H1 (cell line): ENCODE data around the gene CFHR5. TPM values are rescaled to one million over a fixed set of nuclear protein-coding genes. Genes with fewer than 3 reads are reported as not detected.
A peak's percentile ranks its signal among the peaks of the same experiment; 100 is the strongest.

Source experiments
- CTCF ChIA-PET: fragments of 300-600 bp; sonication (Branson Sonifier 250); formaldehyde crosslinking; loops from one replicate; lab custom pipeline; 2021; ENCODE audit not compliant: partially characterized antibody; lab: Charles Lee
- POLR2A ChIA-PET: fragments of 300-600 bp; sonication (Branson Sonifier 250); formaldehyde crosslinking; loops from one replicate; lab custom pipeline; 2021; ENCODE audit warnings: inconsistent platforms; ENCODE audit not compliant: partially characterized antibody; lab: Charles Lee
- DNase-seq, 2 experiments: peaks; one replicate each; pipeline versions ENCODE4 v3.0.0 to v3.0.0-alpha.2; 2010 to 2022; ENCODE audit warnings: low spot score in 2 of 2, low read depth in 1 of 2, mixed read lengths in 1 of 2
- FAIRE-seq: peaks from 2 replicates; lab custom pipeline; 2011; peaks lifted over from hg19 to GRCh38; lab: Jason Lieb, UNC
- H2AFZ ChIP-seq: 2 replicates; pipeline ENCODE4 v1.8.1; 2012; ENCODE audit warnings: low read length, inconsistent platforms
- H2AK5ac ChIP-seq: 2 replicates; pipeline ENCODE4 v1.6.1; 2013; ENCODE audit warnings: low read depth, low read length
- H2BK120ac ChIP-seq: replicated peaks from 2 replicates; pipeline ENCODE3; 2013; ENCODE audit warnings: low read depth, low read length, inconsistent platforms
- H2BK12ac ChIP-seq: 2 replicates; pipeline ENCODE4 v1.6.1; 2013; ENCODE audit warnings: low read depth, low read length
- H2BK15ac ChIP-seq: 2 replicates; pipeline ENCODE4 v1.6.1; 2013; ENCODE audit warnings: low read length
- H2BK20ac ChIP-seq: 2 replicates; pipeline ENCODE4 v1.6.1; 2013; ENCODE audit warnings: low read length
- H2BK5ac ChIP-seq: 2 replicates; pipeline ENCODE4 v1.6.1; 2013; ENCODE audit warnings: low read depth, low read length
- H3K14ac ChIP-seq: 2 replicates; pipeline ENCODE4 v1.6.1; 2013; ENCODE audit warnings: inconsistent platforms; ENCODE audit not compliant: insufficient read length
- H3K18ac ChIP-seq: 2 replicates; pipeline ENCODE4 v1.6.1; 2013; ENCODE audit warnings: low read length; ENCODE audit errors: extremely low read depth
- H3K23ac ChIP-seq: 2 replicates; pipeline ENCODE4 v1.6.1; 2013; ENCODE audit warnings: inconsistent platforms; ENCODE audit not compliant: insufficient read length
- H3K23me2 ChIP-seq: 2 replicates; pipeline ENCODE4 v1.6.1; 2013; ENCODE audit warnings: low read depth, low read length
- H3K27ac ChIP-seq: 2 replicates; pipeline ENCODE4 v1.6.1; 2011; ENCODE audit warnings: low read depth, low read length, inconsistent platforms
- H3K27me3 ChIP-seq, 4 experiments: replicated peaks in 1 of 4; 1 replicate in 1 of 4; 2 replicates in 3 of 4; pipeline versions ENCODE4 v1.6.1 to v1.8.1; 2011 to 2013; ENCODE audit warnings: low read length in 3 of 4, mild to moderate bottlenecking in 3 of 4, inconsistent platforms in 2 of 4, mixed read lengths in 2 of 4, moderate library complexity in 1 of 4; ENCODE audit not compliant: control insufficient read depth in 3 of 4, insufficient read depth in 3 of 4; ENCODE audit errors: extremely low read depth in 1 of 4
- H3K36me3 ChIP-seq, 4 experiments: 2 replicates each; pipeline versions ENCODE4 v1.6.1 to v1.8.1; 2011 to 2013; ENCODE audit warnings: mild to moderate bottlenecking in 4 of 4, low read length in 3 of 4, moderate library complexity in 2 of 4, control low read depth in 1 of 4, inconsistent platforms in 1 of 4; ENCODE audit not compliant: insufficient read depth in 4 of 4, control insufficient read depth in 2 of 4
- H3K4ac ChIP-seq: replicated peaks from 2 replicates; pipeline ENCODE3; 2013; ENCODE audit warnings: low read length, low read depth, mixed read lengths, inconsistent platforms; ENCODE audit not compliant: insufficient read length
- H3K4me1 ChIP-seq, 4 experiments: replicated peaks in 1 of 4; 1 replicate in 1 of 4; 2 replicates in 3 of 4; pipeline versions ENCODE4 v1.6.1 to v1.8.1; 2011 to 2013; ENCODE audit warnings: low read length in 3 of 4, inconsistent platforms in 2 of 4, mixed read lengths in 1 of 4; ENCODE audit not compliant: insufficient read depth in 4 of 4, control insufficient read depth in 3 of 4
- H3K4me2 ChIP-seq, 2 experiments: 2 replicates each; pipeline versions ENCODE4 v1.6.1 to v1.8.1; 2011 to 2013; ENCODE audit warnings: low read depth in 2 of 2, low read length in 2 of 2, control low read depth in 1 of 2, inconsistent platforms in 1 of 2, mild to moderate bottlenecking in 1 of 2; ENCODE audit not compliant: insufficient read depth in 1 of 2
- H3K4me3 ChIP-seq, 4 experiments: fragments of 200-600, 300-600 bp in 1 of 4; sonication (generic), shearing (Covaris generic), sonication (Bioruptor Twin) in 1 of 4; 2 replicates each; pipeline versions ENCODE4 v1.5.1 to v1.8.1; 2011 to 2016; ENCODE audit warnings: low read length in 4 of 4, low read depth in 3 of 4, control low read depth in 2 of 4, inconsistent platforms in 2 of 4, mild to moderate bottlenecking in 2 of 4, mixed read lengths in 1 of 4, moderate library complexity in 1 of 4; ENCODE audit not compliant: insufficient read depth in 2 of 4; ENCODE audit errors: extremely low read depth in 1 of 4
- H3K56ac ChIP-seq: replicated peaks from 2 replicates; pipeline ENCODE3; 2013; ENCODE audit warnings: low read depth, mild to moderate bottlenecking, mixed read lengths, low read length, inconsistent platforms; ENCODE audit not compliant: insufficient read length
- H3K79me1 ChIP-seq: 2 replicates; pipeline ENCODE4 v1.6.1; 2013; ENCODE audit warnings: low read depth, low read length, control low read depth
- H3K79me2 ChIP-seq, 2 experiments: 2 replicates each; pipeline versions ENCODE4 v1.6.1 to v1.8.1; 2012 to 2013; ENCODE audit warnings: low read length in 2 of 2, mild to moderate bottlenecking in 2 of 2, inconsistent platforms in 1 of 2; ENCODE audit not compliant: insufficient read depth in 2 of 2, control insufficient read depth in 1 of 2
- H3K9ac ChIP-seq, 4 experiments: replicated peaks in 1 of 4; 1 replicate in 1 of 4; 2 replicates in 3 of 4; pipeline versions ENCODE4 v1.6.1 to v1.8.1; 2011 to 2013; ENCODE audit warnings: low read depth in 3 of 4, low read length in 3 of 4, control low read depth in 2 of 4, mild to moderate bottlenecking in 2 of 4, moderate library complexity in 2 of 4, inconsistent platforms in 1 of 4; ENCODE audit errors: extremely low read depth in 1 of 4
- H3K9me3 ChIP-seq, 2 experiments: 2 replicates each; pipeline versions ENCODE4 v1.6.1 to v1.8.1; 2012 to 2013; ENCODE audit warnings: mild to moderate bottlenecking in 2 of 2, moderate library complexity in 2 of 2, control low read depth in 1 of 2, inconsistent platforms in 1 of 2, low read depth in 1 of 2, low read length in 1 of 2, mixed read lengths in 1 of 2; ENCODE audit not compliant: insufficient read depth in 2 of 2
- H4K20me1 ChIP-seq, 2 experiments: replicated peaks in 1 of 2; 2 replicates each; pipeline versions ENCODE3 to v1.8.1; 2011 to 2013; ENCODE audit warnings: inconsistent platforms in 2 of 2, low read length in 2 of 2, mild to moderate bottlenecking in 1 of 2; ENCODE audit not compliant: insufficient read depth in 2 of 2, control insufficient read depth in 1 of 2
- H4K5ac ChIP-seq: 2 replicates; pipeline ENCODE4 v1.6.1; 2013; ENCODE audit warnings: low read length, low read depth, mixed read lengths, inconsistent platforms; ENCODE audit not compliant: insufficient read length
- H4K8ac ChIP-seq: 2 replicates; pipeline ENCODE4 v1.8.0; 2013; ENCODE audit warnings: mild to moderate bottlenecking, moderate library complexity, low read length, inconsistent platforms; ENCODE audit not compliant: insufficient read depth; ENCODE audit errors: extremely low read depth
- H4K91ac ChIP-seq: replicated peaks from 2 replicates; pipeline ENCODE3; 2013; ENCODE audit warnings: low read length, mixed read lengths, inconsistent platforms; ENCODE audit not compliant: insufficient read length
- ASH2L ChIP-seq: fragments of 200-600, 300-600 bp; sonication (generic); IDR thresholded peaks from one replicate; pipeline ENCODE4 v1.7.1; 2017; ENCODE audit warnings: low read length
- ATF3 ChIP-seq: IDR thresholded peaks from 2 replicates; pipeline ENCODE4 v1.6.1; 2011; ENCODE audit warnings: low read depth, mild to moderate bottlenecking, low read length; ENCODE audit not compliant: insufficient read depth
- CHD1 ChIP-seq: IDR thresholded peaks from 2 replicates; pipeline ENCODE4 v1.6.1; 2012; ENCODE audit warnings: low read depth, low read length, improper control_type of control experiment
- EP300 ChIP-seq, 2 experiments: IDR thresholded peaks; 1 replicate in 1 of 2; 2 replicates in 1 of 2; pipeline ENCODE4 v1.6.1; 2011 to 2012; ENCODE audit warnings: low read depth in 2 of 2, low read length in 2 of 2, mild to moderate bottlenecking in 2 of 2, borderline replicate concordance in 1 of 2, inconsistent platforms in 1 of 2, moderate library complexity in 1 of 2
- PHF8 ChIP-seq: fragments of 200-600 bp; sonication (generic); conservative IDR thresholded peaks from 2 replicates; pipeline ENCODE4 v1.7.1; 2012; ENCODE audit warnings: low read depth, mild to moderate bottlenecking, inconsistent platforms, low read length, moderate library complexity
- POLR2AphosphoS5 ChIP-seq: IDR thresholded peaks from 2 replicates; pipeline ENCODE4 v1.6.1; 2011; ENCODE audit warnings: low read depth, low read length
- RNF2 ChIP-seq: fragments of 200-900, 300-1000 bp; sonication (generic); IDR thresholded peaks from 2 replicates; pipeline ENCODE4 v1.7.1; 2016; ENCODE audit warnings: borderline replicate concordance, low read depth, mild to moderate bottlenecking, antibody characterized with exemption, low read length; ENCODE audit not compliant: poor library complexity, severe bottlenecking; ENCODE audit errors: missing control alignments
- SIN3A ChIP-seq, 2 experiments: IDR thresholded peaks in 1 of 2; conservative IDR thresholded peaks in 1 of 2; 2 replicates each; pipeline ENCODE4 v1.6.1; 2011 to 2012; ENCODE audit warnings: low read length in 2 of 2, improper control_type of control experiment in 1 of 2, low read depth in 1 of 2, mild to moderate bottlenecking in 1 of 2
- SP4 ChIP-seq: IDR thresholded peaks from 2 replicates; pipeline ENCODE4 v1.6.1; 2012; ENCODE audit warnings: low read length, inconsistent platforms
- WGBS, 2 experiments: shearing (Covaris generic) in 1 of 2; methylation state at CpG; one replicate each; pipeline versions ENCODE4 v1.1.6 to v1.1.7; 2013 to 2015; ENCODE audit warnings: low lambda C conversion rate in 2 of 2, mixed read lengths in 2 of 2, inconsistent platforms in 1 of 2, low coverage in 1 of 2, missing lambda C conversion rate in 1 of 2; ENCODE audit not compliant: insufficient replicate concordance in 2 of 2, insufficient coverage in 1 of 2, insufficient read length in 1 of 2; ENCODE audit errors: extremely low coverage in 1 of 2, missing lambda C conversion rate in 1 of 2; 5-methylcytosine and 5-hydroxymethylcytosine counted together
- polyA plus RNA-seq, 7 experiments: library from polyadenylated mRNA; depleted of rRNA in 3 of 7; stranded (reverse) in 5 of 7; unstranded in 2 of 7; fragments of >200 nt in 5 of 7; fragments of 200-250 nt in 2 of 7; gene quantifications; 1 replicate in 5 of 7; 2 replicates in 1 of 7; 4 replicates in 1 of 7; pipeline versions ENCODE4 v1.2.1 to v1.2.3, GENCODE V29; 2011 to 2013; ENCODE audit warnings: missing spikeins in 2 of 7, mixed read lengths in 2 of 7
- total RNA-seq: library from RNA; stranded (reverse); fragmentation: NEBNext Ultra II Directional; extraction: Animal tissue kit (Norgen Biotek cat#: 25700); gene quantifications from 2 replicates; pipeline ENCODE4 v1.2.1, GENCODE V29; 2021
- TF ChIP-seq, protein P1 (sequence below), 3 experiments: IDR thresholded peaks; 1 replicate in 2 of 3; 2 replicates in 1 of 3; pipeline versions ENCODE4 v1.5.1 to v1.6.1; 2011; ENCODE audit warnings: low read length in 3 of 3, mild to moderate bottlenecking in 3 of 3, inconsistent platforms in 2 of 3, low read depth in 1 of 3, moderate library complexity in 1 of 3; ENCODE audit not compliant: insufficient read depth in 1 of 3; ENCODE audit errors: control extremely low read depth in 1 of 3

Gene CFHR5
- total and polyA plus RNA-seq, 2 of the 8 experiments (the other 6 are each of a cell fraction or from before 2014, with no cell fraction given) = not detected

DNA sequence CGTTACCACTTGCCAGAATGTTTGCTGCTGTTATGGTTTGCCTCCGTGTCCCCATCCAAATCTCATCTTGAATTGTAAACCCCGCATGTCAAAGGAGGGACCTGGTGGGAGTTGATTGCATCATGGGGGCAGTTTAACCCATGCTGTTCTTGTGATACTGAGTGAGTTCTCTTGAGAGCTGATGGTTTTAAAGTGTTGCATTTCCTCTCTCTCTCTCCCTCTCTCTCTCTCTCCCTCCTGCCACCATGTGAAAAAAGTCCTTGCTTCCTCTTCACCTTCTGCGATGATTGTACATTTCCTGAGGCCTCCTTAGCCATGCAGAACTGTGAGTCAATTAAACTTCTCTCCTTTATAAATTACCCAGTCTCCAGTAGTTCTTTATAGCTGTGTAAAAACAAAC is 44.4 kb downstream of the CFHR5 start:
- Histone ChIP-seq H2BK20ac (no peak overlapping the region), H3K14ac (no peak overlapping the region), H3K18ac (no peak overlapping the region; the same call in 1 of the 2 replicates), H2AFZ (peak overlapping the region; percentile 63), H4K20me1 (no peaks in the 10 kb centered on the region), H3K79me2 (no peaks in the 10 kb centered on the region), H4K91ac (no peak overlapping the region), H3K27me3 (no peaks in the 10 kb centered on the region), H3K4me2 (no peak overlapping the region), H2AK5ac (no peak overlapping the region), H3K27ac (no peak overlapping the region), H3K4me3 (no peak overlapping the region), H2BK15ac (no peak overlapping the region), H3K56ac (no peak overlapping the region), H3K4ac (no peak overlapping the region), H4K8ac (no peak overlapping the region), H3K79me1 (no peaks in the 10 kb centered on the region), H3K23me2 (no peaks in the 10 kb centered on the region), H4K5ac (no peak overlapping the region), H2BK12ac (no peak overlapping the region), H3K36me3 (no peaks in the 10 kb centered on the region), H2BK5ac (no peak overlapping the region), H3K23ac (no peak overlapping the region), H2BK120ac (no peak overlapping the region), H3K9ac (no peak overlapping the region), H3K9me3 (no peaks in the 10 kb centered on the region), H3K4me1 (no peaks in the 10 kb centered on the region)
- no peak for FAIRE-seq
- WGBS, 2 experiments = 53% methylated on average over 4 of the region's 4 CpGs; no CpG with 5 or more reads in 1 of the 2 experiments
- no peak for DNase-seq
- ChIA-PET CTCF (interaction anchor here (0.6 to 1.3 kb wide), 3 partner anchors 7 to 294 kb away, joined by 3 read pairs; no protein-coding TSS in a partner anchor), POLR2A (interaction anchor here (0.6 kb wide), 1 partner anchor 39 kb away, joined by 3 read pairs; no protein-coding TSS in a partner anchor)
- no peak for TF ChIP-seq SIN3A (conservative IDR thresholded peaks at IDR 0.05 in 1 of 2, IDR thresholded peaks at IDR 0.05 in 1 of 2; ENCODE audit: low read depth in 1 of 2, low read length in 2 of 2)
- TF ChIP-seq PHF8 = no peak
- TF ChIP-seq POLR2AphosphoS5 = no peak
- no peak for TF ChIP-seq SP4
- no peak for TF ChIP-seq CHD1
- TF ChIP-seq, protein P1, sequence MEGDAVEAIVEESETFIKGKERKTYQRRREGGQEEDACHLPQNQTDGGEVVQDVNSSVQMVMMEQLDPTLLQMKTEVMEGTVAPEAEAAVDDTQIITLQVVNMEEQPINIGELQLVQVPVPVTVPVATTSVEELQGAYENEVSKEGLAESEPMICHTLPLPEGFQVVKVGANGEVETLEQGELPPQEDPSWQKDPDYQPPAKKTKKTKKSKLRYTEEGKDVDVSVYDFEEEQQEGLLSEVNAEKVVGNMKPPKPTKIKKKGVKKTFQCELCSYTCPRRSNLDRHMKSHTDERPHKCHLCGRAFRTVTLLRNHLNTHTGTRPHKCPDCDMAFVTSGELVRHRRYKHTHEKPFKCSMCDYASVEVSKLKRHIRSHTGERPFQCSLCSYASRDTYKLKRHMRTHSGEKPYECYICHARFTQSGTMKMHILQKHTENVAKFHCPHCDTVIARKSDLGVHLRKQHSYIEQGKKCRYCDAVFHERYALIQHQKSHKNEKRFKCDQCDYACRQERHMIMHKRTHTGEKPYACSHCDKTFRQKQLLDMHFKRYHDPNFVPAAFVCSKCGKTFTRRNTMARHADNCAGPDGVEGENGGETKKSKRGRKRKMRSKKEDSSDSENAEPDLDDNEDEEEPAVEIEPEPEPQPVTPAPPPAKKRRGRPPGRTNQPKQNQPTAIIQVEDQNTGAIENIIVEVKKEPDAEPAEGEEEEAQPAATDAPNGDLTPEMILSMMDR (IDR thresholded peaks at IDR 0.05; ENCODE audit: control extremely low read depth in 1 of 3, insufficient read depth in 1 of 3, low read depth in 1 of 3, low read length in 3 of 3) = no peak
- 0 out of 2 replicates have a peak, but pooled peaks have one; percentile 24 for TF ChIP-seq ATF3
- TF ChIP-seq ASH2L = no peak
- TF ChIP-seq RNF2 = no peak
- TF ChIP-seq EP300 (IDR thresholded peaks at IDR 0.05; ENCODE audit: borderline replicate concordance in 1 of 2, low read depth in 2 of 2, low read length in 2 of 2) = no peak
